HEK293 (cell line): Measurements from ENCODE around the gene RAB11B.

Experiments used
- CTCF ChIA-PET: fragments of 350-600 bp; formaldehyde crosslinking; extraction: SDS; loops from one replicate; lab custom pipeline; 2021; ENCODE audit warnings: antibody characterized with exemption; lab: Yijun Ruan, JAX
- POLR2A ChIA-PET: fragments of 300-600 bp; formaldehyde crosslinking; extraction: SDS; loops from one replicate; lab custom pipeline; 2020; ENCODE audit warnings: antibody characterized with exemption, inconsistent platforms; lab: Yijun Ruan, JAX
- H3K27ac ChIP-seq: fragments of 200-500 bp; sonication (Bioruptor generic); 2 replicates; pipeline ENCODE4 v1.5.1; 2014; ENCODE audit warnings: low read depth, low read length, control low read depth, inconsistent platforms; ENCODE audit errors: extremely low read depth
- H3K36me3 ChIP-seq, 2 experiments: fragments of 200-500 bp in 1 of 2; sonication (Bioruptor generic) in 1 of 2; 1 replicate in 1 of 2; 2 replicates in 1 of 2; pipeline ENCODE4 v1.5.1; 2014 to 2017; ENCODE audit warnings: inconsistent platforms in 2 of 2, low read length in 2 of 2; ENCODE audit not compliant: control insufficient read depth in 2 of 2, insufficient read depth in 1 of 2
- H3K4me1 ChIP-seq: fragments of 200-500 bp; sonication (Bioruptor generic); 2 replicates; pipeline ENCODE4 v1.5.1; 2014; ENCODE audit warnings: mild to moderate bottlenecking, low read length, inconsistent platforms; ENCODE audit not compliant: control insufficient read depth, insufficient read depth
- H3K4me3 ChIP-seq: 2 replicates; pipeline ENCODE4 v1.5.1; 2011; ENCODE audit warnings: low read depth, mild to moderate bottlenecking, control low read depth, low read length, moderate library complexity
- H3K9me3 ChIP-seq: fragments of 200-500 bp; sonication (Bioruptor generic); 2 replicates; pipeline ENCODE4 v1.5.1; 2014; ENCODE audit warnings: low read depth, low read length, inconsistent platforms; ENCODE audit not compliant: control insufficient read depth, insufficient read depth
- KLF9 ChIP-seq: fragments of 450-650 bp; formaldehyde crosslinking; IDR thresholded peaks from 2 replicates; pipeline ENCODE4 v1.5.1; 2016; ENCODE audit warnings: missing biosample characterization, missing genetic modification characterization, low read depth
- MEIS1 ChIP-seq: sonication (generic); formaldehyde crosslinking; IDR thresholded peaks from 2 replicates; pipeline ENCODE4 v1.8.1; 2022; ENCODE audit warnings: missing genetic modification reagents, mild to moderate bottlenecking, borderline replicate concordance
- PBX3 ChIP-seq: sonication (generic); formaldehyde crosslinking; IDR thresholded peaks from 2 replicates; pipeline ENCODE4 v1.8.1; 2022; ENCODE audit warnings: mild to moderate bottlenecking, moderate library complexity, missing genetic modification reagents
- PRDM10 ChIP-seq: fragments of 450-650 bp; formaldehyde crosslinking; IDR thresholded peaks from 2 replicates; pipeline ENCODE4 v1.5.1; 2016; ENCODE audit warnings: missing biosample characterization, missing genetic modification characterization
- REST ChIP-seq: fragments of 450-650 bp; formaldehyde crosslinking; IDR thresholded peaks from 2 replicates; pipeline ENCODE4 v1.5.1; 2016; ENCODE audit warnings: missing biosample characterization, missing genetic modification characterization
- SCRT2 ChIP-seq: fragments of 450-650 bp; formaldehyde crosslinking; IDR thresholded peaks from 2 replicates; pipeline ENCODE4 v1.5.1; 2016; ENCODE audit warnings: missing biosample characterization, missing genetic modification characterization
- YY1 ChIP-seq: fragments of 450-650 bp; formaldehyde crosslinking; IDR thresholded peaks from 2 replicates; pipeline ENCODE4 v1.5.1; 2018; ENCODE audit warnings: missing biosample characterization, missing genetic modification characterization
- ZBTB1 ChIP-seq: fragments of 450-650 bp; formaldehyde crosslinking; IDR thresholded peaks from 2 replicates; pipeline ENCODE4 v1.5.1; 2016; ENCODE audit warnings: missing biosample characterization, missing genetic modification characterization
- ZFP37 ChIP-seq: fragments of 450-650 bp; formaldehyde crosslinking; IDR thresholded peaks from 2 replicates; pipeline ENCODE4 v1.5.1; 2016; ENCODE audit warnings: missing biosample characterization, missing genetic modification characterization
- ZNF114 ChIP-seq: fragments of 450-650 bp; formaldehyde crosslinking; IDR thresholded peaks from 2 replicates; pipeline ENCODE4 v1.5.0; 2017; ENCODE audit warnings: missing biosample characterization, missing genetic modification characterization
- ZNF184 ChIP-seq: fragments of 450-650 bp; IDR thresholded peaks from 2 replicates; pipeline ENCODE4 v1.5.1; 2018; ENCODE audit warnings: missing biosample characterization, mild to moderate bottlenecking, missing genetic modification characterization
- ZNF585B ChIP-seq: fragments of 450-650 bp; formaldehyde crosslinking; IDR thresholded peaks from 2 replicates; pipeline ENCODE4 v1.5.1; 2016; ENCODE audit warnings: missing biosample characterization, missing genetic modification characterization
- ZNF701 ChIP-seq: fragments of 450-650 bp; formaldehyde crosslinking; IDR thresholded peaks from 2 replicates; pipeline ENCODE4 v1.5.1; 2016; ENCODE audit warnings: missing biosample characterization, missing genetic modification characterization
- ZNF843 ChIP-seq: fragments of 450-650 bp; formaldehyde crosslinking; IDR thresholded peaks from 2 replicates; pipeline ENCODE4 v1.5.1; 2016; ENCODE audit warnings: missing biosample characterization, missing genetic modification characterization
- ZSCAN5A ChIP-seq: fragments of 450-650 bp; formaldehyde crosslinking; IDR thresholded peaks from 2 replicates; pipeline ENCODE4 v1.5.1; 2016; ENCODE audit warnings: missing biosample characterization, missing genetic modification characterization

The RAB11B gene

GRCh38 chr19:8451885-8452284 is 61.7 kb downstream of the RAB11B start (continued):
- TF ChIP-seq ZNF114 (tag by site-specific recombination), result no peak
- TF ChIP-seq ZNF585B (tag by site-specific recombination), result no peak
- TF ChIP-seq ZNF843 (tag by site-specific recombination), result no peak
- TF ChIP-seq ZSCAN5A (tag by site-specific recombination), result no peak
- no peak for TF ChIP-seq ZFP37
- no peak for TF ChIP-seq REST (tag by site-specific recombination)
- TF ChIP-seq ZNF701, result no peak

- H3K36me3 ChIP-seq, result peaks cover 23 to 59% of the 10 kb centered on the region in 2 experiments
- H3K9me3 ChIP-seq, result no peaks in the 10 kb centered on the region
- no peak for TF ChIP-seq YY1 (tag by site-specific recombination)
- no peak for TF ChIP-seq KLF9
- ChIA-PET POLR2A (interaction anchor here (0.7 to 2.0 kb wide), 3 partner anchors 10 to 65 kb away, joined by 3 to 8 read pairs (median 5); partner anchors contain the start of gene ZNF414), CTCF (interaction anchor here (0.6 to 1.1 kb wide), 4 partner anchors 11 to 202 kb away, joined by 3 to 4 read pairs (median 3); no protein-coding TSS in a partner anchor)
- H3K27ac ChIP-seq, result 0 out of 2 replicates have a peak overlapping the region, but pooled peaks have one; percentile 7
- H3K4me1 ChIP-seq, result peaks cover 39% of the 10 kb centered on the region
- no peak overlapping the region for H3K4me3 ChIP-seq
Measured at GRCh38 chr19:8452446-8453123, 62.4 kb downstream of the RAB11B start.

- peaks cover 48% of the 10 kb centered on the region for H3K4me1 ChIP-seq
- no peaks in the 10 kb centered on the region for H3K9me3 ChIP-seq
- TF ChIP-seq SCRT2 (tag by site-specific recombination), result no peak
- no peak for TF ChIP-seq MEIS1 (CRISPR knock-in tag)
- TF ChIP-seq ZNF184 (tag by site-specific recombination), result no peak
- TF ChIP-seq ZBTB1 (tag by site-specific recombination), result no peak
- no peak for TF ChIP-seq PBX3 (CRISPR knock-in tag)
- TF ChIP-seq PRDM10 (tag by site-specific recombination), result peak; percentile 55; the same call in 1 of the 2 replicates
- TF ChIP-seq ZNF843 (tag by site-specific recombination), result no peak
- CTCF ChIA-PET, result interaction anchor here (0.6 to 1.1 kb wide), 5 partner anchors 10 to 125 kb away, joined by 3 read pairs; no protein-coding TSS in a partner anchor
- no peak overlapping the region for H3K4me3 ChIP-seq
- POLR2A ChIA-PET, result interaction anchor here (1.8 to 2.0 kb wide), 2 partner anchors 8 to 60 kb away, joined by 5 to 8 read pairs; partner anchors contain the start of gene ZNF414
- H3K27ac ChIP-seq, result 0 out of 2 replicates have a peak overlapping the region, but pooled peaks have one; percentile 5
- peaks cover 23 to 65% of the 10 kb centered on the region in 2 experiments for H3K36me3 ChIP-seq
Measured at GRCh38 chr19:8453616-8454015, 63.5 kb downstream of the RAB11B start.
